Fibroblast of lung (primary cell): Measurements from ENCODE around the gene SENP7.
"Not testable (repeated sequence)": the region's sequence is repeated elsewhere in the genome, so short reads cannot be mapped to it uniquely, and the experiment has no call there.

Source experiments
- EZH2 ChIP-seq: IDR thresholded peaks from 2 replicates; pipeline ENCODE4 v1.5.1; 2012; ENCODE audit warnings: low read length, control low read depth, mild to moderate bottlenecking; ENCODE audit errors: missing control alignments
- TF ChIP-seq, protein P1 (sequence below), 2 donors: IDR thresholded peaks in 1 of 2; conservative IDR thresholded peaks in 1 of 2; 1 replicate in 1 of 2; 2 replicates in 1 of 2; pipeline ENCODE4 v1.5.1; 2011 to 2012; ENCODE audit warnings: low read length in 2 of 2, control low read depth in 1 of 2, inconsistent platforms in 1 of 2, low read depth in 1 of 2, mild to moderate bottlenecking in 1 of 2

DNA sequence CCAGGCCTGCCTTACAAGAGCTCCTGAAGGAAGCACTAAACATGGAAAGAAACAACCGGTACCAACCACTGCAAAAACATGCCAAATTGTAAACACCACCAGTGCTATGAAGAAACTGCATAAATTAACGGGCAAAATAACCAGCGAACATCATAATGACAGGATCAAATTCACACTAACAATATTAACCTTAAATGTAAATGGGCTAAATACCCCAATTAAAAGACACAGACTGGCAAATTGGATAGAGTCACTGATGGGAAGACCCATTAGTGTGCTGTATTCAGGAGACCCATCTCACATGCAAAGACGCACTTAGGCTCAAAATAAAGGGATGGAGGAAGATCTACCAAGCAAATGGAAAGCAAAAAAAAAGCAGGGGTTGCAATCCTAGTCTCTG, 44.3 kb downstream of the SENP7 start:
- TF ChIP-seq, protein P1, sequence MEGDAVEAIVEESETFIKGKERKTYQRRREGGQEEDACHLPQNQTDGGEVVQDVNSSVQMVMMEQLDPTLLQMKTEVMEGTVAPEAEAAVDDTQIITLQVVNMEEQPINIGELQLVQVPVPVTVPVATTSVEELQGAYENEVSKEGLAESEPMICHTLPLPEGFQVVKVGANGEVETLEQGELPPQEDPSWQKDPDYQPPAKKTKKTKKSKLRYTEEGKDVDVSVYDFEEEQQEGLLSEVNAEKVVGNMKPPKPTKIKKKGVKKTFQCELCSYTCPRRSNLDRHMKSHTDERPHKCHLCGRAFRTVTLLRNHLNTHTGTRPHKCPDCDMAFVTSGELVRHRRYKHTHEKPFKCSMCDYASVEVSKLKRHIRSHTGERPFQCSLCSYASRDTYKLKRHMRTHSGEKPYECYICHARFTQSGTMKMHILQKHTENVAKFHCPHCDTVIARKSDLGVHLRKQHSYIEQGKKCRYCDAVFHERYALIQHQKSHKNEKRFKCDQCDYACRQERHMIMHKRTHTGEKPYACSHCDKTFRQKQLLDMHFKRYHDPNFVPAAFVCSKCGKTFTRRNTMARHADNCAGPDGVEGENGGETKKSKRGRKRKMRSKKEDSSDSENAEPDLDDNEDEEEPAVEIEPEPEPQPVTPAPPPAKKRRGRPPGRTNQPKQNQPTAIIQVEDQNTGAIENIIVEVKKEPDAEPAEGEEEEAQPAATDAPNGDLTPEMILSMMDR (conservative IDR thresholded peaks at IDR 0.05 in 1 of 2, IDR thresholded peaks at IDR 0.05 in 1 of 2; ENCODE audit: low read depth in 1 of 2, low read length in 2 of 2) = not testable (repeated sequence)
- not testable (repeated sequence) for TF ChIP-seq EZH2
